CD14-positive monocyte (primary cell): ENCODE measurements around the gene FBXL4. TPM values are rescaled to one million over a fixed set of nuclear protein-coding genes. Genes with fewer than 3 reads are reported as not detected.
"Not testable (repeated sequence)": the region's sequence is repeated elsewhere in the genome, so short reads cannot be mapped to it uniquely, and the experiment has no call there.

ENCODE experiments used
- DNase-seq, 3 donors: peaks; one replicate each; pipeline ENCODE4 v3.0.0-alpha.2; 2011 to 2022
- H2AFZ ChIP-seq: 2 replicates; pipeline ENCODE4 v1.6.0; 2012; ENCODE audit warnings: mild to moderate bottlenecking, low read depth, low read length, inconsistent platforms; ENCODE audit not compliant: insufficient read depth, poor library complexity, severe bottlenecking
- H3K27ac ChIP-seq, 2 donors: 1 replicate in 1 of 2; 2 replicates in 1 of 2; pipeline ENCODE4 v1.5.1; 2012 to 2013; ENCODE audit warnings: low read length in 2 of 2, control low read depth in 1 of 2, inconsistent platforms in 1 of 2, low read depth in 1 of 2, mild to moderate bottlenecking in 1 of 2
- H3K27me3 ChIP-seq, 2 donors: one replicate each; pipeline versions ENCODE4 v1.6.0 to v1.6.1; 2011 to 2013; ENCODE audit warnings: low read length in 2 of 2; ENCODE audit not compliant: control insufficient read depth in 2 of 2, insufficient read depth in 2 of 2
- H3K36me3 ChIP-seq, 2 donors: replicated peaks in 1 of 2; 1 replicate in 1 of 2; 2 replicates in 1 of 2; pipeline versions ENCODE4 v1.5.1 to v1.6.1; 2012 to 2013; ENCODE audit warnings: low read length in 2 of 2, control low read depth in 1 of 2, inconsistent platforms in 1 of 2, mild to moderate bottlenecking in 1 of 2; ENCODE audit not compliant: insufficient read depth in 2 of 2, control insufficient read depth in 1 of 2
- H3K4me1 ChIP-seq, 2 donors: 1 replicate in 1 of 2; 2 replicates in 1 of 2; pipeline versions ENCODE4 v1.5.1 to v1.6.1; 2012 to 2013; ENCODE audit warnings: low read length in 2 of 2, control low read depth in 1 of 2, inconsistent platforms in 1 of 2, mild to moderate bottlenecking in 1 of 2, moderate library complexity in 1 of 2; ENCODE audit not compliant: insufficient read depth in 2 of 2, control insufficient read depth in 1 of 2
- H3K4me2 ChIP-seq: replicated peaks from 2 replicates; pipeline ENCODE3; 2012; ENCODE audit warnings: low read length, moderate library complexity, mild to moderate bottlenecking; ENCODE audit not compliant: poor library complexity, severe bottlenecking; ENCODE audit errors: extremely low read depth
- H3K4me3 ChIP-seq, 3 experiments: fragments of 200-600 bp in 1 of 3; sonication (generic) in 1 of 3; replicated peaks in 1 of 3; 1 replicate in 2 of 3; 2 replicates in 1 of 3; pipeline ENCODE4 v1.5.1; 2011 to 2013; ENCODE audit warnings: low read length in 3 of 3, mild to moderate bottlenecking in 3 of 3, control low read depth in 2 of 3, low read depth in 2 of 3, inconsistent platforms in 1 of 3, moderate library complexity in 1 of 3
- H3K79me2 ChIP-seq: 2 replicates; pipeline ENCODE4 v1.6.0; 2012; ENCODE audit warnings: mild to moderate bottlenecking, control low read depth, inconsistent platforms, low read length, moderate library complexity; ENCODE audit not compliant: insufficient read depth
- H3K9ac ChIP-seq: 2 replicates; pipeline ENCODE4 v1.6.0; 2017; ENCODE audit warnings: low read length, mild to moderate bottlenecking; ENCODE audit not compliant: insufficient read depth, poor library complexity, severe bottlenecking
- H3K9me3 ChIP-seq, 2 donors: replicated peaks in 1 of 2; 1 replicate in 1 of 2; 2 replicates in 1 of 2; pipeline versions ENCODE4 v1.5.1 to v1.6.1; 2012 to 2013; ENCODE audit warnings: low read length in 2 of 2, control low read depth in 1 of 2; ENCODE audit not compliant: control insufficient read depth in 1 of 2, insufficient read depth in 1 of 2
- H4K20me1 ChIP-seq: 2 replicates; pipeline ENCODE4 v1.6.0; 2012; ENCODE audit warnings: mild to moderate bottlenecking, low read length, control low read depth, moderate library complexity; ENCODE audit not compliant: insufficient read depth
- H3K27ac Mint-ChIP-seq, 7 donors: one replicate each; pipeline ENCODE4 v1.8.0; 2020; ENCODE audit warnings: mild to moderate bottlenecking in 7 of 7, mixed read lengths in 7 of 7, moderate library complexity in 6 of 7, inconsistent platforms in 2 of 7
- H3K27me3 Mint-ChIP-seq, 3 donors: one replicate each; pipeline ENCODE4 v1.8.0; 2021 to 2022; ENCODE audit warnings: low read depth in 3 of 3, mild to moderate bottlenecking in 3 of 3, mixed read lengths in 3 of 3, moderate library complexity in 3 of 3, inconsistent platforms in 1 of 3
- H3K36me3 Mint-ChIP-seq, 2 donors: one replicate each; pipeline ENCODE4 v1.8.0; 2020; ENCODE audit warnings: mixed read lengths in 2 of 2, inconsistent platforms in 1 of 2, mild to moderate bottlenecking in 1 of 2
- H3K4me1 Mint-ChIP-seq: one replicate; pipeline ENCODE4 v1.8.0; 2020; ENCODE audit warnings: mild to moderate bottlenecking, mixed read lengths
- H3K4me3 Mint-ChIP-seq, 2 donors: one replicate each; pipeline ENCODE4 v1.8.0; 2020; ENCODE audit warnings: mild to moderate bottlenecking in 2 of 2, mixed read lengths in 2 of 2, moderate library complexity in 1 of 2
- H3K9me3 Mint-ChIP-seq, 7 donors: one replicate each; pipeline ENCODE4 v1.8.0; 2020 to 2022; ENCODE audit warnings: mixed read lengths in 7 of 7, mild to moderate bottlenecking in 6 of 7, moderate library complexity in 6 of 7, inconsistent platforms in 2 of 7
- CTCF ChIP-seq: fragments of 200-600 bp; IDR thresholded peaks from one replicate; pipeline ENCODE4 v1.8.0; 2022; ENCODE audit warnings: antibody characterized with exemption, mild to moderate bottlenecking
- WGBS: methylation state at CpG from one replicate; pipeline ENCODE4 v1.1.5; 2013; ENCODE audit warnings: missing lambda C conversion rate; ENCODE audit not compliant: insufficient coverage; 5-methylcytosine and 5-hydroxymethylcytosine counted together
- intact Hi-C, 2 donors: fragments of 100-400 bp; cut with micrococcal nuclease; formaldehyde crosslinking; loops; one replicate each; pipeline versions ENCODE4 v1.15.0 to v1.15.1; 2023
- polyA plus RNA-seq, 3 donors: library from polyadenylated mRNA; depleted of rRNA in 1 of 3; unstranded in 2 of 3; stranded (reverse) in 1 of 3; fragments of 300-500 nt in 2 of 3; fragments of >200 nt in 1 of 3; fragmentation: Illumina TruSeq in 2 of 3; gene quantifications; 1 replicate in 2 of 3; 2 replicates in 1 of 3; pipeline ENCODE4 v1.2.3, GENCODE V29; 2012 to 2021

Gene FBXL4
- polyA plus RNA-seq, 3 donors = 5.7 to 10.9 (median 8.6) TPM

- peak in 1 of 3 donors; percentile 48 for DNase-seq
- Mint-ChIP-seq H3K27ac (peak overlapping the region in 1 of 7 donors; percentile 17), H3K4me3 (no peak overlapping the region), H3K27me3 (no peaks in the 10 kb centered on the region), H3K9me3 (peaks cover 10 to 31% (median 25%) of the 10 kb centered on the region in 7 donors), H3K36me3 (peaks cover 46 to 55% of the 10 kb centered on the region in 2 donors), H3K4me1 (peaks cover 6% of the 10 kb centered on the region)
- no peak overlapping the region for H3K4me3 ChIP-seq
- H3K27me3 ChIP-seq = no peaks in the 10 kb centered on the region
- H3K9ac ChIP-seq = no peak overlapping the region
- H3K79me2 ChIP-seq = no peaks in the 10 kb centered on the region
- peaks cover 10 to 16% of the 10 kb centered on the region in 2 donors for H3K36me3 ChIP-seq
- intact Hi-C loops = no loop called here
- H4K20me1 ChIP-seq = no peaks in the 10 kb centered on the region
- WGBS = 100% methylated on average over 1 of the region's 1 CpG
- H3K4me2 ChIP-seq = no peak overlapping the region
- no peaks in the 10 kb centered on the region for H3K9me3 ChIP-seq
- H3K4me1 ChIP-seq = no peaks in the 10 kb centered on the region
- H2AFZ ChIP-seq = no peak overlapping the region
- no peak overlapping the region for H3K27ac ChIP-seq
- no peak for TF ChIP-seq CTCF
Measured at GRCh38 chr6:98909236-98909635, 38.5 kb downstream of the FBXL4 start.

- H3K36me3 Mint-ChIP-seq = peaks cover 36 to 56% of the 10 kb centered on the region in 2 donors
- intact Hi-C loops, H3K27me3 ChIP-seq: not testable (repeated sequence)
Measured at GRCh38 chr6:98906342-98906741, 41.4 kb downstream of the FBXL4 start.

More at GRCh38 chr6:98906342-98906741, 41.4 kb downstream of the FBXL4 start:
- not testable (repeated sequence) for H3K9me3 Mint-ChIP-seq, H4K20me1 ChIP-seq, H3K4me3 ChIP-seq, H3K27ac Mint-ChIP-seq, H3K4me1 ChIP-seq, H3K4me2 ChIP-seq, H3K4me1 Mint-ChIP-seq, H3K9me3 ChIP-seq, H3K79me2 ChIP-seq, H3K27ac ChIP-seq, DNase-seq, H2AFZ ChIP-seq, H3K4me3 Mint-ChIP-seq, H3K27me3 Mint-ChIP-seq, H3K9ac ChIP-seq
- WGBS = no CpG with 5 or more reads among the region's 1 CpG
- peaks cover 22 to 44% of the 10 kb centered on the region in 2 donors for H3K36me3 ChIP-seq
